H1 (cell line): ENCODE measurements around the gene KNDC1. TPM values are rescaled to one million over a fixed set of nuclear protein-coding genes. Genes with fewer than 3 reads are reported as not detected.

Source experiments
- CTCF ChIA-PET: fragments of 300-600 bp; sonication (Branson Sonifier 250); formaldehyde crosslinking; loops from one replicate; lab custom pipeline; 2021; ENCODE audit not compliant: partially characterized antibody; lab: Charles Lee
- POLR2A ChIA-PET: fragments of 300-600 bp; sonication (Branson Sonifier 250); formaldehyde crosslinking; loops from one replicate; lab custom pipeline; 2021; ENCODE audit warnings: inconsistent platforms; ENCODE audit not compliant: partially characterized antibody; lab: Charles Lee
- DNase-seq, 2 experiments: peaks; one replicate each; pipeline versions ENCODE4 v3.0.0 to v3.0.0-alpha.2; 2010 to 2022; ENCODE audit warnings: low spot score in 2 of 2, low read depth in 1 of 2, mixed read lengths in 1 of 2
- FAIRE-seq: peaks from 2 replicates; lab custom pipeline; 2011; peaks lifted over from hg19 to GRCh38; lab: Jason Lieb, UNC
- H2AFZ ChIP-seq: 2 replicates; pipeline ENCODE4 v1.8.1; 2012; ENCODE audit warnings: low read length, inconsistent platforms
- H2AK5ac ChIP-seq: 2 replicates; pipeline ENCODE4 v1.6.1; 2013; ENCODE audit warnings: low read depth, low read length
- H2BK120ac ChIP-seq: replicated peaks from 2 replicates; pipeline ENCODE3; 2013; ENCODE audit warnings: low read depth, low read length, inconsistent platforms
- H2BK12ac ChIP-seq: 2 replicates; pipeline ENCODE4 v1.6.1; 2013; ENCODE audit warnings: low read depth, low read length
- H2BK15ac ChIP-seq: 2 replicates; pipeline ENCODE4 v1.6.1; 2013; ENCODE audit warnings: low read length
- H2BK20ac ChIP-seq: 2 replicates; pipeline ENCODE4 v1.6.1; 2013; ENCODE audit warnings: low read length
- H2BK5ac ChIP-seq: 2 replicates; pipeline ENCODE4 v1.6.1; 2013; ENCODE audit warnings: low read depth, low read length
- H3K14ac ChIP-seq: 2 replicates; pipeline ENCODE4 v1.6.1; 2013; ENCODE audit warnings: inconsistent platforms; ENCODE audit not compliant: insufficient read length
- H3K18ac ChIP-seq: 2 replicates; pipeline ENCODE4 v1.6.1; 2013; ENCODE audit warnings: low read length; ENCODE audit errors: extremely low read depth
- H3K23ac ChIP-seq: 2 replicates; pipeline ENCODE4 v1.6.1; 2013; ENCODE audit warnings: inconsistent platforms; ENCODE audit not compliant: insufficient read length
- H3K23me2 ChIP-seq: 2 replicates; pipeline ENCODE4 v1.6.1; 2013; ENCODE audit warnings: low read depth, low read length
- H3K27ac ChIP-seq: 2 replicates; pipeline ENCODE4 v1.6.1; 2011; ENCODE audit warnings: low read depth, low read length, inconsistent platforms
- H3K27me3 ChIP-seq, 4 experiments: replicated peaks in 1 of 4; 1 replicate in 1 of 4; 2 replicates in 3 of 4; pipeline versions ENCODE4 v1.6.1 to v1.8.1; 2011 to 2013; ENCODE audit warnings: low read length in 3 of 4, mild to moderate bottlenecking in 3 of 4, inconsistent platforms in 2 of 4, mixed read lengths in 2 of 4, moderate library complexity in 1 of 4; ENCODE audit not compliant: control insufficient read depth in 3 of 4, insufficient read depth in 3 of 4; ENCODE audit errors: extremely low read depth in 1 of 4
- H3K36me3 ChIP-seq, 4 experiments: 2 replicates each; pipeline versions ENCODE4 v1.6.1 to v1.8.1; 2011 to 2013; ENCODE audit warnings: mild to moderate bottlenecking in 4 of 4, low read length in 3 of 4, moderate library complexity in 2 of 4, control low read depth in 1 of 4, inconsistent platforms in 1 of 4; ENCODE audit not compliant: insufficient read depth in 4 of 4, control insufficient read depth in 2 of 4
- H3K4ac ChIP-seq: replicated peaks from 2 replicates; pipeline ENCODE3; 2013; ENCODE audit warnings: low read length, low read depth, mixed read lengths, inconsistent platforms; ENCODE audit not compliant: insufficient read length
- H3K4me1 ChIP-seq, 4 experiments: replicated peaks in 1 of 4; 1 replicate in 1 of 4; 2 replicates in 3 of 4; pipeline versions ENCODE4 v1.6.1 to v1.8.1; 2011 to 2013; ENCODE audit warnings: low read length in 3 of 4, inconsistent platforms in 2 of 4, mixed read lengths in 1 of 4; ENCODE audit not compliant: insufficient read depth in 4 of 4, control insufficient read depth in 3 of 4
- H3K4me2 ChIP-seq, 2 experiments: 2 replicates each; pipeline versions ENCODE4 v1.6.1 to v1.8.1; 2011 to 2013; ENCODE audit warnings: low read depth in 2 of 2, low read length in 2 of 2, control low read depth in 1 of 2, inconsistent platforms in 1 of 2, mild to moderate bottlenecking in 1 of 2; ENCODE audit not compliant: insufficient read depth in 1 of 2
- H3K4me3 ChIP-seq, 4 experiments: fragments of 200-600, 300-600 bp in 1 of 4; sonication (generic), shearing (Covaris generic), sonication (Bioruptor Twin) in 1 of 4; 2 replicates each; pipeline versions ENCODE4 v1.5.1 to v1.8.1; 2011 to 2016; ENCODE audit warnings: low read length in 4 of 4, low read depth in 3 of 4, control low read depth in 2 of 4, inconsistent platforms in 2 of 4, mild to moderate bottlenecking in 2 of 4, mixed read lengths in 1 of 4, moderate library complexity in 1 of 4; ENCODE audit not compliant: insufficient read depth in 2 of 4; ENCODE audit errors: extremely low read depth in 1 of 4
- H3K56ac ChIP-seq: replicated peaks from 2 replicates; pipeline ENCODE3; 2013; ENCODE audit warnings: low read depth, mild to moderate bottlenecking, mixed read lengths, low read length, inconsistent platforms; ENCODE audit not compliant: insufficient read length
- H3K79me1 ChIP-seq: 2 replicates; pipeline ENCODE4 v1.6.1; 2013; ENCODE audit warnings: low read depth, low read length, control low read depth
- H3K79me2 ChIP-seq, 2 experiments: 2 replicates each; pipeline versions ENCODE4 v1.6.1 to v1.8.1; 2012 to 2013; ENCODE audit warnings: low read length in 2 of 2, mild to moderate bottlenecking in 2 of 2, inconsistent platforms in 1 of 2; ENCODE audit not compliant: insufficient read depth in 2 of 2, control insufficient read depth in 1 of 2
- H3K9ac ChIP-seq, 4 experiments: replicated peaks in 1 of 4; 1 replicate in 1 of 4; 2 replicates in 3 of 4; pipeline versions ENCODE4 v1.6.1 to v1.8.1; 2011 to 2013; ENCODE audit warnings: low read depth in 3 of 4, low read length in 3 of 4, control low read depth in 2 of 4, mild to moderate bottlenecking in 2 of 4, moderate library complexity in 2 of 4, inconsistent platforms in 1 of 4; ENCODE audit errors: extremely low read depth in 1 of 4
- H3K9me3 ChIP-seq, 2 experiments: 2 replicates each; pipeline versions ENCODE4 v1.6.1 to v1.8.1; 2012 to 2013; ENCODE audit warnings: mild to moderate bottlenecking in 2 of 2, moderate library complexity in 2 of 2, control low read depth in 1 of 2, inconsistent platforms in 1 of 2, low read depth in 1 of 2, low read length in 1 of 2, mixed read lengths in 1 of 2; ENCODE audit not compliant: insufficient read depth in 2 of 2
- H4K20me1 ChIP-seq, 2 experiments: replicated peaks in 1 of 2; 2 replicates each; pipeline versions ENCODE3 to v1.8.1; 2011 to 2013; ENCODE audit warnings: inconsistent platforms in 2 of 2, low read length in 2 of 2, mild to moderate bottlenecking in 1 of 2; ENCODE audit not compliant: insufficient read depth in 2 of 2, control insufficient read depth in 1 of 2
- H4K5ac ChIP-seq: 2 replicates; pipeline ENCODE4 v1.6.1; 2013; ENCODE audit warnings: low read length, low read depth, mixed read lengths, inconsistent platforms; ENCODE audit not compliant: insufficient read length
- H4K8ac ChIP-seq: 2 replicates; pipeline ENCODE4 v1.8.0; 2013; ENCODE audit warnings: mild to moderate bottlenecking, moderate library complexity, low read length, inconsistent platforms; ENCODE audit not compliant: insufficient read depth; ENCODE audit errors: extremely low read depth
- H4K91ac ChIP-seq: replicated peaks from 2 replicates; pipeline ENCODE3; 2013; ENCODE audit warnings: low read length, mixed read lengths, inconsistent platforms; ENCODE audit not compliant: insufficient read length
- BACH1 ChIP-seq: IDR thresholded peaks from 2 replicates; pipeline ENCODE4 v1.6.1; 2012; ENCODE audit warnings: low read length, improper control_type of control experiment
- BCL11A ChIP-seq, 2 experiments: IDR thresholded peaks; one replicate each; pipeline ENCODE4 v1.6.1; 2011; ENCODE audit warnings: low read depth in 2 of 2, low read length in 2 of 2, mild to moderate bottlenecking in 2 of 2
- BRCA1 ChIP-seq: IDR thresholded peaks from 2 replicates; pipeline ENCODE4 v1.6.1; 2012; ENCODE audit warnings: low read depth, low read length, improper control_type of control experiment
- CHD1 ChIP-seq: IDR thresholded peaks from 2 replicates; pipeline ENCODE4 v1.6.1; 2012; ENCODE audit warnings: low read depth, low read length, improper control_type of control experiment
- KDM1A ChIP-seq: fragments of 200-600, 300-600 bp; sonication (generic); IDR thresholded peaks from 2 replicates; pipeline ENCODE4 v1.7.1; 2016; ENCODE audit warnings: mild to moderate bottlenecking, low read length, borderline replicate concordance
- MAX ChIP-seq: IDR thresholded peaks from 2 replicates; pipeline ENCODE4 v1.6.1; 2012; ENCODE audit warnings: inconsistent platforms
- NRF1 ChIP-seq: IDR thresholded peaks from 2 replicates; pipeline ENCODE4 v1.6.1; 2011; ENCODE audit warnings: mild to moderate bottlenecking, low read depth, low read length, improper control_type of control experiment
- SIRT6 ChIP-seq: IDR thresholded peaks from one replicate; pipeline ENCODE4 v1.7.1; 2012; ENCODE audit warnings: low read length, inconsistent platforms
- TEAD4 ChIP-seq: IDR thresholded peaks from 2 replicates; pipeline ENCODE4 v1.6.1; 2012; ENCODE audit warnings: low read depth, low read length, inconsistent platforms, mixed read lengths
- WGBS, 2 experiments: shearing (Covaris generic) in 1 of 2; methylation state at CpG; one replicate each; pipeline versions ENCODE4 v1.1.6 to v1.1.7; 2013 to 2015; ENCODE audit warnings: low lambda C conversion rate in 2 of 2, mixed read lengths in 2 of 2, inconsistent platforms in 1 of 2, low coverage in 1 of 2, missing lambda C conversion rate in 1 of 2; ENCODE audit not compliant: insufficient replicate concordance in 2 of 2, insufficient coverage in 1 of 2, insufficient read length in 1 of 2; ENCODE audit errors: extremely low coverage in 1 of 2, missing lambda C conversion rate in 1 of 2; 5-methylcytosine and 5-hydroxymethylcytosine counted together
- polyA plus RNA-seq, 7 experiments: library from polyadenylated mRNA; depleted of rRNA in 3 of 7; stranded (reverse) in 5 of 7; unstranded in 2 of 7; fragments of >200 nt in 5 of 7; fragments of 200-250 nt in 2 of 7; gene quantifications; 1 replicate in 5 of 7; 2 replicates in 1 of 7; 4 replicates in 1 of 7; pipeline versions ENCODE4 v1.2.1 to v1.2.3, GENCODE V29; 2011 to 2013; ENCODE audit warnings: missing spikeins in 2 of 7, mixed read lengths in 2 of 7
- total RNA-seq: library from RNA; stranded (reverse); fragmentation: NEBNext Ultra II Directional; extraction: Animal tissue kit (Norgen Biotek cat#: 25700); gene quantifications from 2 replicates; pipeline ENCODE4 v1.2.1, GENCODE V29; 2021

The KNDC1 gene
- total and polyA plus RNA-seq, 2 of the 8 experiments (the other 6 are each of a cell fraction or from before 2014, with no cell fraction given) = 7.5 to 16.7 TPM

- Histone ChIP-seq H3K4me1 (peaks cover 0 to 15% (median 9%) of the 10 kb centered on the region in 4 experiments; a peak in 6 of 7 replicates), H2BK120ac (no peak overlapping the region), H3K56ac (no peak overlapping the region), H2BK20ac (no peak overlapping the region), H3K27me3 (peaks cover under 1 to 7% (median 6%) of the 10 kb centered on the region in 4 experiments; a peak in 6 of 7 replicates), H3K4ac (no peak overlapping the region), H3K18ac (no peak overlapping the region), H4K20me1 (no peaks in the 10 kb centered on the region), H2AK5ac (no peak overlapping the region), H3K79me1 (no peaks in the 10 kb centered on the region), H2BK15ac (no peak overlapping the region), H4K91ac (no peak overlapping the region), H3K9me3 (no peaks in the 10 kb centered on the region), H3K23me2 (no peaks in the 10 kb centered on the region; the same call in 1 of the 2 replicates), H4K5ac (no peak overlapping the region), H3K9ac (no peak overlapping the region), H3K4me2 (no peak overlapping the region), H2BK5ac (no peak overlapping the region), H3K4me3 (no peak overlapping the region), H2BK12ac (no peak overlapping the region), H2AFZ (no peak overlapping the region), H4K8ac (no peak overlapping the region; the same call in 1 of the 2 replicates), H3K79me2 (no peaks in the 10 kb centered on the region), H3K36me3 (no peaks in the 10 kb centered on the region), H3K23ac (no peak overlapping the region), H3K14ac (no peak overlapping the region), H3K27ac (no peak overlapping the region)
- ChIA-PET CTCF (interaction anchor here (1.1 to 2.2 kb wide), 5 partner anchors 22 to 80 kb away, joined by 4 to 11 read pairs (median 6); partner anchors contain the start of gene ADAM8), POLR2A (interaction anchor here (1.3 kb wide), 1 partner anchor 14 kb away, joined by 4 read pairs; the partner anchor contains the start of gene VENTX)
- no peak for DNase-seq
- TF ChIP-seq CHD1 (no peak), BRCA1 (no peak), TEAD4 (no peak), SIRT6 (no peak), MAX (no peak), KDM1A (no peak), NRF1 (no peak), BACH1 (no peak), BCL11A (IDR thresholded peaks at IDR 0.05; ENCODE audit: low read depth in 2 of 2, low read length in 2 of 2) (no peak)
- FAIRE-seq = no peak
- WGBS, 2 experiments = 84% methylated on average over 14 of the region's 14 CpGs; no CpG with 5 or more reads in 1 of the 2 experiments
Measured at GRCh38 chr10:133224076-133224475, 64.1 kb downstream of the KNDC1 start.
